CD8-positive, alpha-beta memory T cell (primary cell): Measurements from ENCODE around the gene CHRNE. TPM values are rescaled to one million over a fixed set of nuclear protein-coding genes. Genes with fewer than 3 reads are reported as not detected.
A peak's percentile ranks its signal among the peaks of the same experiment; 100 is the strongest.

Source experiments
- CTCF ChIA-PET: fragments of 350-600 bp; sonication (Branson Sonifier 250); formaldehyde crosslinking; loops from one replicate; lab custom pipeline; 2021; ENCODE audit warnings: antibody characterized with exemption; lab: Charles Lee
- POLR2A ChIA-PET: fragments of 350-600 bp; sonication (Branson Sonifier 250); formaldehyde crosslinking; loops from one replicate; lab custom pipeline; 2021; ENCODE audit warnings: antibody characterized with exemption; lab: Charles Lee
- DNase-seq, 5 donors: peaks; one replicate each; pipeline versions ENCODE4 v3.0.0 to v3.0.0-alpha.2; 2020 to 2022; ENCODE audit warnings: mixed read lengths in 1 of 5
- H3K27ac ChIP-seq: one replicate; pipeline ENCODE4 v1.7.0; 2013; ENCODE audit warnings: low read depth, mild to moderate bottlenecking, low read length, moderate library complexity
- H3K27me3 ChIP-seq: 2 replicates; pipeline ENCODE4 v1.7.0; 2013; ENCODE audit warnings: low read length, mild to moderate bottlenecking; ENCODE audit not compliant: insufficient read depth, poor library complexity, severe bottlenecking
- H3K36me3 ChIP-seq: 2 replicates; pipeline ENCODE4 v1.7.0; 2013; ENCODE audit warnings: mild to moderate bottlenecking, low read length, moderate library complexity; ENCODE audit not compliant: insufficient read depth
- H3K4me1 ChIP-seq: 2 replicates; pipeline ENCODE4 v1.7.0; 2013; ENCODE audit warnings: mild to moderate bottlenecking, low read length, moderate library complexity; ENCODE audit not compliant: insufficient read depth
- H3K4me3 ChIP-seq: 2 replicates; pipeline ENCODE4 v1.7.0; 2013; ENCODE audit warnings: mild to moderate bottlenecking, low read length
- H3K9me3 ChIP-seq: 2 replicates; pipeline ENCODE4 v1.7.0; 2013; ENCODE audit warnings: mild to moderate bottlenecking, low read length
- H3K27ac Mint-ChIP-seq, 8 donors: one replicate each; pipeline ENCODE4 v1.8.0; 2020 to 2021; ENCODE audit warnings: mixed read lengths in 8 of 8, mild to moderate bottlenecking in 6 of 8, inconsistent platforms in 3 of 8, moderate library complexity in 3 of 8
- H3K27me3 Mint-ChIP-seq, 2 donors: one replicate each; pipeline ENCODE4 v1.8.0; 2020 to 2021; ENCODE audit warnings: mixed read lengths in 2 of 2, mild to moderate bottlenecking in 1 of 2, moderate library complexity in 1 of 2
- H3K36me3 Mint-ChIP-seq, 3 donors: one replicate each; pipeline ENCODE4 v1.8.0; 2020 to 2021; ENCODE audit warnings: mixed read lengths in 3 of 3, inconsistent platforms in 1 of 3, mild to moderate bottlenecking in 1 of 3
- H3K4me1 Mint-ChIP-seq, 3 donors: one replicate each; pipeline ENCODE4 v1.8.0; 2020 to 2021; ENCODE audit warnings: mixed read lengths in 3 of 3, inconsistent platforms in 1 of 3, mild to moderate bottlenecking in 1 of 3
- H3K4me3 Mint-ChIP-seq, 7 donors: one replicate each; pipeline ENCODE4 v1.8.0; 2020 to 2021; ENCODE audit warnings: mixed read lengths in 7 of 7, mild to moderate bottlenecking in 6 of 7, moderate library complexity in 4 of 7, inconsistent platforms in 2 of 7
- H3K9me3 Mint-ChIP-seq, 5 donors: one replicate each; pipeline ENCODE4 v1.8.0; 2020 to 2022; ENCODE audit warnings: mixed read lengths in 5 of 5, mild to moderate bottlenecking in 3 of 5, moderate library complexity in 2 of 5, inconsistent platforms in 1 of 5
- polyA plus RNA-seq: library from polyadenylated mRNA; unstranded; fragments of 300-500 nt; fragmentation: Illumina TruSeq; gene quantifications from one replicate; pipeline ENCODE4 v1.2.3, GENCODE V29; 2021
- total RNA-seq, 2 experiments: library from RNA; stranded (reverse); gene quantifications; one replicate each; pipeline ENCODE4 v1.2.3, GENCODE V29; 2021

Gene CHRNE
- total and polyA plus RNA-seq, 3 experiments from 2014 or later, result 0.23 to 0.38 (median 0.37) TPM

DNA sequence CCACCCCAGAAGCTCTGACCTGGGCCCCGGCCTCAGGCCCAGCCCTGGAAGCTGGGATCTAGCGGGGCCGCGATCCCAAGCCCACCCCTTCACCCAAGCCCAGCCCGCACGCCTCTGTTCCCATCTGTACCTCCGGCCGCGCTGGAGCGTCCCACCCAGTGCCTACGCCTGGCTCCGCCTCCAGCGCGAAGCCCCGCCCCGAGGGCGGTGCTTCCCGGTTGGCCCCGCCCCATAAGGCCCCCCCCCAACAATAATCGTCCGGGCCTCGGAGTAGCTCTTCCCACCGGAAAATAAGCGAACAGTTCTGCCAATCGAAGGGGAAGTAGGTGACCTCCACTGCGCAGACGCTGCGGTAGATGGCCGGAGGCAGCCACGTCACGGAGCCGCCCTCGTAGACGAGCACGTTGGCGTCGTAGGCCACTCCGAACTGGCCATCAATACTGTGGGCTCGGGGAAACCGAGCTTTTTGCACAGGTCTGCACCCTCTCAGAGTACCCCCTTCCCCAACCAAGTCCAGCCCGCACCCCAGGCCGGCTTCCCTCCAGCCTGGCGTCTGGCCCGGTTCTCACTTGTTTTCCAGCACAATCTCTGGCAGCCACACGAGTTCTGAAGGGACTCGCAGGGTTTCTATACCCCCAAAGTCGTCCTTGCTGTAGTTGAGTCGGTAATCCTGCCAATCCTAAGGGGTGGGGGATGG lies 1.1 kb downstream of the CHRNE start:
- Histone ChIP-seq H3K9me3 (no peaks in the 10 kb centered on the region), H3K36me3 (peaks cover 2% of the 10 kb centered on the region), H3K27ac (no peak overlapping the region), H3K4me3 (no peak overlapping the region), H3K4me1 (peaks cover 45% of the 10 kb centered on the region), H3K27me3 (no peaks in the 10 kb centered on the region)
- Mint-ChIP-seq H3K4me1 (peaks cover 28 to 58% (median 38%) of the 10 kb centered on the region in 3 donors), H3K27ac (peak overlapping the region in 6 of 8 donors; percentile 83 to 99 (median 94)), H3K27me3 (peaks cover 0 to 7% of the 10 kb centered on the region in 2 donors), H3K9me3 (no peaks in the 10 kb centered on the region), H3K4me3 (peak overlapping the region in 6 of 7 donors; percentile 84 to 94 (median 91)), H3K36me3 (peaks cover 0 to 11% (median 0%) of the 10 kb centered on the region in 3 donors)
- ChIA-PET CTCF (interaction anchor here (1.2 to 1.8 kb wide), 10 partner anchors 10 to 335 kb away, joined by 3 to 10 read pairs (median 4); partner anchors contain the start of genes ARRB2, RNF167, SLC25A11 and SPAG7), POLR2A (interaction anchor here (0.6 to 1.1 kb wide), 2 partner anchors 46 to 160 kb away, joined by 3 read pairs; no protein-coding TSS in a partner anchor)
- DNase-seq, result peak in 1 of 5 donors; percentile 58

- Mint-ChIP-seq H3K4me1 (peaks cover 28 to 58% (median 38%) of the 10 kb centered on the region in 3 donors), H3K4me3 (peak overlapping the region; percentile 82 to 94 (median 89)), H3K9me3 (no peaks in the 10 kb centered on the region), H3K27me3 (peaks cover 0 to 7% of the 10 kb centered on the region in 2 donors), H3K36me3 (peaks cover 0 to 18% (median 0%) of the 10 kb centered on the region in 3 donors), H3K27ac (peak overlapping the region; percentile 61 to 99 (median 91))
- H3K27me3 ChIP-seq, result no peaks in the 10 kb centered on the region
- H3K27ac ChIP-seq, result no peak overlapping the region
- H3K36me3 ChIP-seq, result peaks cover 8% of the 10 kb centered on the region
- DNase-seq, result no peak
- peak overlapping the region; percentile 83 for H3K4me3 ChIP-seq
- POLR2A ChIA-PET, result interaction anchor here (1.1 to 2.7 kb wide), 3 partner anchors 46 to 191 kb away, joined by 3 to 19 read pairs (median 4); partner anchors contain the start of genes ARRB2 and SPAG7
- H3K4me1 ChIP-seq, result peaks cover 45% of the 10 kb centered on the region
- CTCF ChIA-PET, result interaction anchor here (1.2 to 2.3 kb wide), 6 partner anchors 9 to 191 kb away, joined by 3 to 11 read pairs (median 4); partner anchors contain the start of genes ARRB2, RNF167, SLC25A11 and SPAG7
- no peaks in the 10 kb centered on the region for H3K9me3 ChIP-seq
Observed at GRCh38 chr17:4901108-4901647, 1.7 kb downstream of the CHRNE start.

DNA sequence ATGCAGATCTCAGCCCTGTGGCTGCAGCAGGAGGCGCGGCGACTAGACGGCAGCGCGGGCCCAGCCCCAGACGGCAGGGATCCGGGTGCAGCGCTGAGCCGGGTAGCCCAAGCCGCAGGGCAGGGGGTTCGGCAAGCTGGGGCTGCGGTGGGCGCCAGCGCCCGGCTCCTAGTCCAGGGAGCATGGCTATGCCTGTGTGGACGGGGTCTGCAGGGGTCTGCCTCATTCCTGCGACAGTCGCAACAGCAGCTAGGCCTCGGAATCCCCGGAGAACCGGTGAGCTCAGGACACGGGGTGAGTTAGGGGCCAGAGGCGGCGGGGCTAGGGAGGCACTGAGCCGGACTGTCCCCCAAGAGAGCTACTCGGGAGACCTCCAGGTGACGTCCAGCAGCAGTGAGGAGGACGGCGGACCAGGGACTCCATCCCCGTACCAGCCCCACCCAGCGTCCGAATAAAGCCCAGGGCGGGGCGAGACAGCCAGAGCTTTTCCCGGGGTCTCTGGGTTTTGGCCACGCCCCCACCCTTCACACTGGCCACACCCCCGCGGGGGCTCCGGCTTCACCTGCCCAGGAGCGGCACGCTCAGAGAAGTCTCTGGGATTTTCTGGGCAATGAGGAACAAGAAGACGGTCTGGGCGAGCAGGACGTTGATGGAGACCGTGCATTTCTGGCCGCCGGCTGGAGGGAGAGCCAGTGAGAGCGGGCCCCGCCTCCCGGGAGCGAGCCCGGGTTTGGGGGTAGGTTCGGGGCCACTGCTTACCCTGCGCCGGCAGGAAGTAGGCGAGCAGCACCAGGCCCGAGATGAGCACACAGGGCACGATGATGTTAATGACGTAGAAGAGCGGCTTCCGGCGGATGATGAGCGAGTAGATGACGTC lies 2.4 kb downstream of the CHRNE start:
- Mint-ChIP-seq H3K27ac (peak overlapping the region; percentile 61 to 99 (median 98)), H3K36me3 (peaks cover 0 to 24% (median 0%) of the 10 kb centered on the region in 3 donors), H3K4me1 (peaks cover 28 to 58% (median 38%) of the 10 kb centered on the region in 3 donors), H3K4me3 (peak overlapping the region; percentile 91 to 95 (median 93)), H3K27me3 (peaks cover 0 to 7% of the 10 kb centered on the region in 2 donors), H3K9me3 (no peaks in the 10 kb centered on the region)
- peaks cover 8% of the 10 kb centered on the region for H3K36me3 ChIP-seq
- ChIA-PET POLR2A (interaction anchor here (0.6 to 2.7 kb wide), 10 partner anchors 8 to 725 kb away, joined by 3 to 19 read pairs (median 4); partner anchors contain the start of genes ARRB2, RNF167, SLC25A11 and SPAG7), CTCF (interaction anchor here (0.6 to 2.6 kb wide), 11 partner anchors 9 to 191 kb away, joined by 3 to 15 read pairs (median 4); partner anchors contain the start of genes ARRB2, MED11, RNF167 and SLC25A11)
- DNase-seq, result peak; percentile 44 to 84 (median 73)
- no peaks in the 10 kb centered on the region for H3K9me3 ChIP-seq
- peak overlapping the region; percentile 83 for H3K4me3 ChIP-seq
- no peaks in the 10 kb centered on the region for H3K27me3 ChIP-seq
- H3K4me1 ChIP-seq, result peaks cover 45% of the 10 kb centered on the region
- H3K27ac ChIP-seq, result peak overlapping the region; percentile 82

GRCh38 chr17:4899341-4900230 lies 3.3 kb downstream of the CHRNE start, which contains the start of gene C17orf107:
Gene C17orf107 (plus strand): TSS chr17:4899536. CDS start chr17:4899763, 227 bp downstream.
- Histone ChIP-seq H3K36me3 (peaks cover 15% of the 10 kb centered on the region), H3K27me3 (no peaks in the 10 kb centered on the region), H3K4me1 (peaks cover 45% of the 10 kb centered on the region), H3K4me3 (peak within 1 kb of the TSS; percentile 83), H3K9me3 (no peaks in the 10 kb centered on the region), H3K27ac (peak within 1 kb of the TSS; percentile 82)
- ChIA-PET POLR2A (interaction anchor here (0.6 to 2.7 kb wide), 16 partner anchors 9 to 724 kb away, joined by 3 to 19 read pairs (median 4); partner anchors contain the start of genes ARRB2, PFN1, RNF167 and SLC25A11), CTCF (interaction anchor here (0.6 to 2.6 kb wide), 14 partner anchors 9 to 190 kb away, joined by 3 to 15 read pairs (median 4); partner anchors contain the start of genes ARRB2, MED11, RNF167 and SLC25A11)
- Mint-ChIP-seq H3K36me3 (peaks cover 0 to 32% (median 0%) of the 10 kb centered on the region in 3 donors), H3K27ac (peak within 1 kb of the TSS; percentile 94 to 99 (median 98)), H3K4me1 (peaks cover 28 to 55% (median 38%) of the 10 kb centered on the region in 3 donors), H3K27me3 (peaks cover 0 to 7% of the 10 kb centered on the region in 2 donors), H3K9me3 (no peaks in the 10 kb centered on the region), H3K4me3 (peak within 1 kb of the TSS; percentile 91 to 95 (median 93))
- peak; percentile 95 to 98 (median 96) for DNase-seq

- Histone ChIP-seq H3K4me1 (peaks cover 45% of the 10 kb centered on the region), H3K4me3 (peak overlapping the region; percentile 83), H3K27ac (peak overlapping the region; percentile 82), H3K9me3 (no peaks in the 10 kb centered on the region), H3K36me3 (peaks cover 20% of the 10 kb centered on the region), H3K27me3 (no peaks in the 10 kb centered on the region)
- DNase-seq, result no peak
- H3K4me3 Mint-ChIP-seq, result peak overlapping the region; percentile 91 to 95 (median 93)
- CTCF ChIA-PET, result interaction anchor here (0.7 to 2.6 kb wide), 11 partner anchors 8 to 189 kb away, joined by 3 to 15 read pairs (median 4); partner anchors contain the start of genes ARRB2, MED11, RNF167 and SLC25A11
- no peaks in the 10 kb centered on the region for H3K9me3 Mint-ChIP-seq
- H3K27me3 Mint-ChIP-seq, result peaks cover 0 to 7% of the 10 kb centered on the region in 2 donors
- H3K36me3 Mint-ChIP-seq, result peaks cover 0 to 39% (median 0%) of the 10 kb centered on the region in 3 donors
- peaks cover 28 to 54% (median 38%) of the 10 kb centered on the region in 3 donors for H3K4me1 Mint-ChIP-seq
- peak overlapping the region in 2 of 8 donors; percentile 86 to 98 for H3K27ac Mint-ChIP-seq
- POLR2A ChIA-PET, result interaction anchor here (0.6 to 2.7 kb wide), 11 partner anchors 9 to 219 kb away, joined by 3 to 19 read pairs (median 4); partner anchors contain the start of genes PFN1, RNF167, SLC25A11 and SPAG7
Observed at GRCh38 chr17:4898927-4899326, 4.0 kb downstream of the CHRNE start.

GRCh38 chr17:4898351-4898750 lies 4.5 kb downstream of the CHRNE start:
- Histone ChIP-seq H3K9me3 (no peaks in the 10 kb centered on the region), H3K4me3 (no peak overlapping the region), H3K36me3 (peaks cover 26% of the 10 kb centered on the region), H3K4me1 (peaks cover 39% of the 10 kb centered on the region), H3K27me3 (no peaks in the 10 kb centered on the region), H3K27ac (no peak overlapping the region)
- Mint-ChIP-seq H3K27me3 (peaks cover 0 to 7% of the 10 kb centered on the region in 2 donors), H3K4me1 (peaks cover 24 to 49% (median 33%) of the 10 kb centered on the region in 3 donors), H3K9me3 (no peaks in the 10 kb centered on the region), H3K4me3 (peak overlapping the region; percentile 66 to 85 (median 74)), H3K36me3 (peaks cover 0 to 43% (median 0%) of the 10 kb centered on the region in 3 donors), H3K27ac (peak overlapping the region; percentile 36 to 93 (median 84))
- CTCF ChIA-PET, result interaction anchor here (1.1 to 2.6 kb wide), 6 partner anchors 8 to 189 kb away, joined by 3 to 15 read pairs (median 6); partner anchors contain the start of gene ARRB2
- POLR2A ChIA-PET, result interaction anchor here (2.7 kb wide), 1 partner anchor 69 kb away, joined by 19 read pairs; the partner anchor contains the start of gene SPAG7
- DNase-seq, result no peak
